Stimulated activated CD4-positive, alpha-beta T cell treated with anti-CD3 and anti-CD28 coated beads, Interleukin-4, amount 100 ng/mL, for 24 hours (primary cell): ENCODE data around the gene GPR87.

ENCODE experiments used
- DNase-seq: peaks from one replicate; pipeline ENCODE4 v3.0.0-alpha.2; 2020

GPR87 gene

GRCh38 chr3:151315136-151315535 lies 1.5 kb downstream of the GPR87 start:
- no peak for DNase-seq

- DNase-seq = no peak
Measured at GRCh38 chr3:151314593-151314992, 2.0 kb downstream of the GPR87 start.

GRCh38 chr3:151314137-151314536 lies 2.5 kb downstream of the GPR87 start:
- no peak for DNase-seq

- no peak for DNase-seq
Measured at GRCh38 chr3:151312972-151313371, 3.6 kb downstream of the GPR87 start.

GRCh38 chr3:151309566-151309965 lies 7.1 kb downstream of the GPR87 start:
- DNase-seq = no peak

GRCh38 chr3:151307583-151308488 lies 8.8 kb downstream of the GPR87 start:
- DNase-seq = no peak

GRCh38 chr3:151307131-151307530 lies 9.5 kb downstream of the GPR87 start:
- no peak for DNase-seq

GRCh38 chr3:151306168-151306810 lies 10.3 kb downstream of the GPR87 start:
- no peak for DNase-seq

- DNase-seq = no peak
Measured at GRCh38 chr3:151305775-151306151, 10.9 kb downstream of the GPR87 start.

- peak; percentile 55 for DNase-seq
Measured at GRCh38 chr3:151305060-151305774, 11.4 kb downstream of the GPR87 start.

- no peak for DNase-seq
Measured at GRCh38 chr3:151303751-151304150, 12.9 kb downstream of the GPR87 start.

- no peak for DNase-seq
Measured at GRCh38 chr3:151301787-151302186, 14.8 kb downstream of the GPR87 start.

GRCh38 chr3:151300539-151300938 lies 16.1 kb downstream of the GPR87 start:
- no peak for DNase-seq

- DNase-seq = no peak
Measured at GRCh38 chr3:151299006-151299405, 17.6 kb downstream of the GPR87 start.

- DNase-seq = no peak
Measured at GRCh38 chr3:151297429-151297828, 19.2 kb downstream of the GPR87 start.

- DNase-seq = no peak
Measured at GRCh38 chr3:151296226-151296625, 20.4 kb downstream of the GPR87 start.

GRCh38 chr3:151293127-151293526 lies 23.5 kb downstream of the GPR87 start:
- DNase-seq = no peak

GRCh38 chr3:151290673-151291072 lies 25.9 kb downstream of the GPR87 start:
- DNase-seq = no peak

GRCh38 chr3:151289445-151289844 lies 27.2 kb downstream of the GPR87 start:
- DNase-seq = no peak

GRCh38 chr3:151285940-151286339 lies 30.7 kb downstream of the GPR87 start:
- DNase-seq = no peak

- peak; percentile 13 for DNase-seq
Measured at GRCh38 chr3:151283907-151284461, 32.6 kb downstream of the GPR87 start.

- no peak for DNase-seq
Measured at GRCh38 chr3:151283387-151283786, 33.2 kb downstream of the GPR87 start.

GRCh38 chr3:151282921-151283320 lies 33.7 kb downstream of the GPR87 start:
- no peak for DNase-seq
